ENCODE results near the gene RAB17.

The RAB17 gene

DNA sequence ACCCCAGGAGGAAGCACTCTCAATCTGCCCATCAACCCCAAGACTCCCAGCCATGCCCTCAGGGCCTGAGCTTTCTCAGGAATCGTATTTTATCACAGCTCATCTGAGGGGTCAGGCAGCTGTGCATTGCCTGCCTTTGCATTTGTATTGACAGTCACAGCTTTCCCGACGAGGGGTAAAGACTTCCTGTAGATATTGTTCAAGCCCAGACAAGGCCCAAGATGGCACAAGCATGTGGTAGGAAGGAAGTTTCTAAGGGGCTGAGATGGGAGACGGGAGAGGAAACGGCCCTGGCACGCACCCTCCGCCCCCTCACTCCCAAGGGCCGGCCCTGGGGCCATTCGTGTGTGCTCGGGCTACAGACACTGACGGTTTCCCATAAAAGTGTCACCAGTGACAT, 58.4 kb downstream of the RAB17 start:
- no peaks in the 10 kb centered on the region for H3K36me3 ChIP-seq (ENCODE audit: control insufficient read depth, insufficient read depth, low read length)
- H3K27ac ChIP-seq (ENCODE audit: low read depth, low read length) = no peak overlapping the region

DNA sequence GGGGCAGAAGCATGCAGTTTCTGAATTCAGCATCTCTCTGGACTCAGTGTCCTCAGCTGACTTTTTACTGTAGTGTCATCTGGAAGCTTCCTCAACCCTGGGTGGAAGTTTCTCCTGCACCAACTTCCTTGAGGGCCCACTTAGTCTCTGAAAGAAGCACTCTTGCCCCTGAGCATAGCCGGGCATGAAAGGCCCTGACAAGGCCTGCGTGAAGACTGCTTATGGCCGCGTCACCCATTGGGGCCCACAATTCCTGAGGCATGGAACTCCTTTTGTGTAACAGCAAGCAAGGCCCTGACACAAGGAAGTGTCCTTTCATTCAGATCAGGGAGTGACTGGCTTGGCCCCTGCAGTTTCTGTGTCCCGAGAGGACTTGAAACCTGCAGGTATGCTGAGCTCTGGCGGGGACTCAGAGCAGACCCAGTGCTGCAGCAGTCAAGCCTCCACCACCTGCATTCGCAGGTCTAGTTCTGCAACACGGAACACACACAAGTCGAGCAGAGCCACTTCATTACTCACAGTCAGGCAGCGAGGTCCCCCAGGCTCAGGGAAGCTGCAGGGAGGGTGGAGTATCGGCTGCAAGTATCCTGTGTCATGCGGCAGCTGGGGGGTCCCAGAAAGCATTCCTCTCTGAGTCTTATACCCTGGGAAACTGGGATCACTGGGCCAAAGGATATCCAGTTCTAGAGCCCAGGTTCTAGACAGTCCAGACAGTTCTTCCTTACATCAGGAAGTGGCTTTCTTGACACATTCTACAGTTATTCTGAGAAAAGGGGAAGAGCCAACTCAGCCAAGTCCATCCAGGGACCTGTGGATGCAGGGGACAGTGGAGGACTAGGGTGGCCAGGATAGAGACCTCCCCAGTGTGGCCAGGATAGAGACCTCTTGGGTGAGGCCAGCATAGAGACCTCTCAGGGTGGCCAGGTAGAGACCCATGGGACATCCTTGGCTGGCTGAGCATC, 59.8 kb downstream of the RAB17 start:
- no peak overlapping the region for H3K9ac ChIP-seq (ENCODE audit: low read length)
- H3K4me1 ChIP-seq (ENCODE audit: control insufficient read depth, insufficient read depth, low read length) = peaks cover 11% of the 10 kb centered on the region
- no peak overlapping the region for H3K27ac ChIP-seq (ENCODE audit: low read depth, low read length)
- no peak overlapping the region for H3K4me3 ChIP-seq (ENCODE audit: low read depth, low read length)
- no peaks in the 10 kb centered on the region for H3K27me3 ChIP-seq (ENCODE audit: control insufficient read depth, insufficient read depth, low read length)
- no peaks in the 10 kb centered on the region for H3K36me3 ChIP-seq (ENCODE audit: control insufficient read depth, insufficient read depth, low read length)
- no peaks in the 10 kb centered on the region for H3K9me3 ChIP-seq (ENCODE audit: control insufficient read depth, insufficient read depth, low read depth, low read length)

More for the DNA sequence above, 58.4 kb downstream of the RAB17 start:
- H3K27me3 ChIP-seq (ENCODE audit: control insufficient read depth, insufficient read depth, low read length) = no peaks in the 10 kb centered on the region
- peaks cover 11% of the 10 kb centered on the region for H3K4me1 ChIP-seq (ENCODE audit: control insufficient read depth, insufficient read depth, low read length)
- no peak overlapping the region for H3K4me3 ChIP-seq (ENCODE audit: low read depth, low read length)
- H3K9ac ChIP-seq (ENCODE audit: low read length) = no peak overlapping the region
- H3K9me3 ChIP-seq (ENCODE audit: control insufficient read depth, insufficient read depth, low read depth, low read length) = no peaks in the 10 kb centered on the region

DNA sequence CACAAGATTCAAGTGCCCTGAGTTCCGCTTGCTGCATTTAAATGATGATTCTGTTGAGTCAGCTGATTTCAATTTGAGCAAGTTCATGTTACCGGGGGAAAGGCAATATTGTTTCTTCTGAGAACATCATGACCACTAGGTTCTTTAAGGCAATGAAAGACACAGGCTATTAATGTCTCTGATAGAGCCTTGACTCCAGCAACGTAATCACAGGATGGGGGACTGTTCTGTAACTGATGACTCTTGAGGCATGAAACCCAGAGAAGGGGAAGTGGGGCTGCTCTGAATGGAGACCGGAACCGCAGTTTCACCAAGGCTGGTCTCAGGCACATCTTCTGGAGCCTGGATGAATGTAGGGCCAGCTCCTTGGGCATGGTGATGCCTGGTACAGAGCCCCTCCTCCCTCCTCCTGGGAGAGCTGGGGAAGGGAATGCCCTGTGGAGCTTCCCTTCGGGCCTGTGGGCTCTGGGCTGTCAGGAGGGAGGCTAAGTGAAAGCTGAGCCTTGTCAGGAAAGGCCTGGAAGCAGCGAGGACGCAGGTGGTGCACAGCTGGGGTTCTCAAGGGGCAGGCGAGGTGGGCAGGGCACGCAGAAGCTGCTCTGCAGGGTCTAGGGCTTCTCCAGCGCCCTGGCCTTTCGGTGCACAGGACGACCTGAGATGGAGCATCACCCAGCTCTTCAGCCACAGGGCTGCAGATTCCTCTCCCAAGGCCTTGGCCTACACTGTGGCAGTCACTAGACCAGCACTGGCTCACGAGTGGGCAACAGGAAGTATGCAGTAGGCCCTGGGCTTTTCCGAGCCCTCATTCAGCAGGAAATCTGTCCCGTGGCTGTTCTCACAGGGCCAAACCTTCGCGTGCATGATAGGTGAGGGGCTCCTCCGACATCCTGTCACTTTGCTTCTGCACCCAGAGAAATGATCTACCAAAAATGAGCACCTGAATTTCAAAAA, 60.8 kb downstream of the RAB17 start:
- Histone ChIP-seq H3K27ac (ENCODE audit: low read depth, low read length) (no peak overlapping the region), H3K4me3 (ENCODE audit: low read depth, low read length) (no peak overlapping the region), H3K36me3 (ENCODE audit: control insufficient read depth, insufficient read depth, low read length) (no peaks in the 10 kb centered on the region), H3K4me1 (ENCODE audit: control insufficient read depth, insufficient read depth, low read length) (peaks cover 11% of the 10 kb centered on the region), H3K9ac (ENCODE audit: low read length) (no peak overlapping the region), H3K27me3 (ENCODE audit: control insufficient read depth, insufficient read depth, low read length) (no peaks in the 10 kb centered on the region), H3K9me3 (ENCODE audit: control insufficient read depth, insufficient read depth, low read depth, low read length) (no peaks in the 10 kb centered on the region)

DNA sequence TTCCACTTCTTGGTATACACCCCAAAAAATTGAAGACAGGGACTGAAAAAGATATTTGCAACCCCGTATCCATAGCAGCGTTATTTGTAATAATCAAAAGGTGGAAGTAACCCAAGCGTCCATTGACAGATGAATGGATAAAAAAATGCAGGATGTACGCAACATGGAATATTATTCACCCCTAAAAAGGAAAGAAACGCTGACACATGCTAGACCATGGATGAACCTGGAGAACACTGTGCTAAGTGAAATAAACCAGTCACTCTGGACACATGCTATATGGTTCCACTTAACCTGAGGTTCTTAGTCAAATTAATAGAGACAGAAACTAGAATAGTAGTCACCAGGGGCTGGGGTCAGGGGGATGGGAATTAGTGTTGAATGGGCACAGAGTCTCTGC, 62.8 kb downstream of the RAB17 start:
- Histone ChIP-seq H3K4me3 (ENCODE audit: low read depth, low read length) (no peak overlapping the region), H3K9ac (ENCODE audit: low read length) (no peak overlapping the region), H3K36me3 (ENCODE audit: control insufficient read depth, insufficient read depth, low read length) (no peaks in the 10 kb centered on the region), H3K27ac (ENCODE audit: low read depth, low read length) (no peak overlapping the region), H3K4me1 (ENCODE audit: control insufficient read depth, insufficient read depth, low read length) (peaks cover 11% of the 10 kb centered on the region), H3K9me3 (ENCODE audit: control insufficient read depth, insufficient read depth, low read depth, low read length) (no peaks in the 10 kb centered on the region), H3K27me3 (ENCODE audit: control insufficient read depth, insufficient read depth, low read length) (no peaks in the 10 kb centered on the region)

DNA sequence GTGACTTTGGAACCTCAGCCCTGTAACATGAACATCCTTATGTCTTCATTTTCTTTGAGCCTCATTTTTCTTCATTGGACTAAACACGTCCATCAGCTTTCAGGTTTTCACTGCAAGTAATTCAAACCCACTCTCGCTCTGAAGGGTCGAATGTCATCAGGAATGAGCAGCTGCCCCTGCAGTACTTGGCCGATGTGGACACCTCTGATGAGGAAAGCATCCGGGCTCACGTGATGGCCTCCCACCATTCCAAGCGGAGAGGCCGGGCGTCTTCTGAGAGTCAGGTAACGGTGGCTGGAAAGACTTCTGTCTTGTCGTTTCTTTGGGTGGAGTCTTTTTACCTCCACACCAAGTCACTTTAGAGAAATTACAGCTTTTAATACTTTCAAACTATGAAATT, 63.3 kb downstream of the RAB17 start:
- Histone ChIP-seq H3K9me3 (ENCODE audit: control insufficient read depth, insufficient read depth, low read depth, low read length) (no peaks in the 10 kb centered on the region), H3K27ac (ENCODE audit: low read depth, low read length) (no peak overlapping the region), H3K27me3 (ENCODE audit: control insufficient read depth, insufficient read depth, low read length) (no peaks in the 10 kb centered on the region), H3K9ac (ENCODE audit: low read length) (no peak overlapping the region), H3K36me3 (ENCODE audit: control insufficient read depth, insufficient read depth, low read length) (no peaks in the 10 kb centered on the region), H3K4me1 (ENCODE audit: control insufficient read depth, insufficient read depth, low read length) (peaks cover 7% of the 10 kb centered on the region), H3K4me3 (ENCODE audit: low read depth, low read length) (no peak overlapping the region)

DNA sequence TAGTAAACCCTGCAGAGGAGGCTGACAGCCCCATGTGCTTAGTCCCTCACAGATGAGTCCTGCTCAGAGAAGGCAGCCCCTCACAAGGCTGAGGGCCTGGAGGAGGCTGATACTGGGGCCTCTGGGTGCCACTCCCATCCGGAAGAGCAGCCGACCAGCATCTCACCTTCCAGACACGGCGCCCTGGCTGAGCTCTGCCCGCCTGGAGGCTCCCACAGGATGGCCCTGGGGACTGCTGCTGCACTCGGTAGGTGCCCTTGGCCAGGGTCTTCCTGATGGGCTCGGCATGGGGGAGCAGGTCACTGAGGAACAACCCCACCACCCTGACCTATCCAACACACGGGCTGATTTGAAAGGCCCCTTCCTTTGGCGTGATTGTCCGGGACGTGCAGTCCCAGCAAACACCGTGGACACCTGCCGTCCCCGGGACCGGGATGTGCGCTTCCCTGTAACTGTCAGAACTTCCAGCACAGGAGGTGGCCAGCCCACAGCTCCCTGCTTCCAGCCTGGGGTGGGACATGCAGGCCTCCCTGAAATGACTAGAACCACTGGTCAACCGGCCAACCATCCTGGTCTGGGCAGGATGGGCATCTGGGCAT, 64.9 kb downstream of the RAB17 start:
- no peaks in the 10 kb centered on the region for H3K27me3 ChIP-seq (ENCODE audit: control insufficient read depth, insufficient read depth, low read length)
- H3K9me3 ChIP-seq (ENCODE audit: control insufficient read depth, insufficient read depth, low read depth, low read length) = no peaks in the 10 kb centered on the region
- H3K27ac ChIP-seq (ENCODE audit: low read depth, low read length) = no peak overlapping the region
- H3K9ac ChIP-seq (ENCODE audit: low read length) = no peak overlapping the region
- H3K4me3 ChIP-seq (ENCODE audit: low read depth, low read length) = no peak overlapping the region
- no peaks in the 10 kb centered on the region for H3K36me3 ChIP-seq (ENCODE audit: control insufficient read depth, insufficient read depth, low read length)
- H3K4me1 ChIP-seq (ENCODE audit: control insufficient read depth, insufficient read depth, low read length) = no peaks in the 10 kb centered on the region

DNA sequence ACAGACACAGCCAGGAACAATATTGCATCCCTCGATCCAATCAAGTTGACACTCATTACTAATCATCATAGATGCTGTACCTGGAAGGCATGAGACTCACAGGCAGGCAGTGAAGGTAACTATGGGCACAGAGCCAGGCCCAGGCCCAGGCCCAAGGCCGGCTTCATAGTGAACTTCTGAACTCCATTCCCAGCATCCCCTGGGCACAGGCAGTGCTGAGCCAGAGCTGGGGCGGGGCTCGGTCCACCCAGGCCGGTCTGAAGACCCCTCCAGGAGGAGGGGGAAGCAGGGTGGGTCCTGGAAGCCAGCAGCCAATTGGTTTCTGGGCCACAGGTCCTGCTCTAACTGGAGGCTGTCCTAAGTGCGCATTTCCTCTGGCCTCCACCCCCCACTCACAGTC, 65.9 kb downstream of the RAB17 start:
- Histone ChIP-seq H3K4me3 (ENCODE audit: low read depth, low read length) (no peak overlapping the region), H3K27ac (ENCODE audit: low read depth, low read length) (no peak overlapping the region), H3K9me3 (ENCODE audit: control insufficient read depth, insufficient read depth, low read depth, low read length) (no peaks in the 10 kb centered on the region), H3K36me3 (ENCODE audit: control insufficient read depth, insufficient read depth, low read length) (no peaks in the 10 kb centered on the region), H3K9ac (ENCODE audit: low read length) (no peak overlapping the region), H3K27me3 (ENCODE audit: control insufficient read depth, insufficient read depth, low read length) (no peaks in the 10 kb centered on the region), H3K4me1 (ENCODE audit: control insufficient read depth, insufficient read depth, low read length) (no peaks in the 10 kb centered on the region)
